ENCODE results near the gene GAP43.
"Not testable (repeated sequence)": the region's sequence is repeated elsewhere in the genome, so short reads cannot be mapped to it uniquely, and the experiment has no call there.

Gene GAP43

DNA sequence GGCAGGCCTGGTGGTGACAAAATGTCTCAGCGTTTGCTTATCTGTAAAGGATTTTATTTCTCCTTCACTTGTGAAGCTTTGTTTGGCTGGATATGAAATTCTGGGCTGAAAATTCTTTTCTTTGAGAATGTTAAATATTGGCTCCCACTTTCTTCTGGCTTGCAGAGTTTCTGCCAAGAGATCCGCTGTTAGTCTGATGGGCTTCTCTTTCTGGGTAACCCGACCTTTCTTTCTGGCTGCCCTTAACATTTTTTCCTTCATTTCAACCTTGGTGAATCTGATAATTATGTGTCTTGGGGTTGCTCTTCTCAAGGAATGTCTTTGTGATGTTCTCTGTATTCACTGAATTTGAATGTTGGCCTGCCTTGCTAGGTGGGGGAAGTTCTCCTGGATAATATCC lies 113.0 kb downstream of the GAP43 start:
- H3K9ac ChIP-seq (ENCODE audit: low read depth in 1 of 2, low read length in 2 of 2); H3K4me1 ChIP-seq (ENCODE audit: control insufficient read depth in 1 of 2, insufficient read depth in 2 of 2, low read length in 2 of 2); H3K4me3 ChIP-seq (ENCODE audit: low read depth in 1 of 2, low read length in 2 of 2); H3K27ac ChIP-seq (ENCODE audit: low read depth, low read length); H3K9me3 ChIP-seq (ENCODE audit: control insufficient read depth in 1 of 2, low read length in 2 of 2); H3K36me3 ChIP-seq (ENCODE audit: control insufficient read depth in 1 of 2, insufficient read depth in 2 of 2, low read length in 2 of 2); H3K27me3 ChIP-seq (ENCODE audit: control insufficient read depth in 1 of 2, insufficient read depth in 2 of 2, low read length in 2 of 2): not testable (repeated sequence)

DNA sequence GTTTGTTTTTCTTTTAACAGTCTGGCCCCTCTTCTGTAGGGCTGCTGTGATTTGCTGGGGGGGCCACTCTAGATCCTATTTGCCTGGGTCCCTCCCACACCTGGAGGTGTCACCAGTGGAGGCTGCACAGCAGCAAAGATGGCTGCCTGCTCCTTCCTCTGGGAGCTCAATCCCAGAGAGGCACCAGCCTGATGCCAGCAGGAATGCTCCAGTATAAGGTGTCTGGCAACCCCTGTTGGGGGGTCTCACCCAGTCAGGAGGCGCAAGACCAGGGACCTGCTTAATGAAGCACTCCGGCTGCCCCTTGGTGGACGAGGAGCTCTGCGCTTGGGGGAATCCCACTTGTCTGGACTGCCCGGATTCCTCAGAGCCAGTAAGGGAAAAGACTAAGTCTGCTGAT lies 118.3 kb downstream of the GAP43 start:
- no peaks in the 10 kb centered on the region for H3K27me3 ChIP-seq (ENCODE audit: control insufficient read depth in 1 of 2, insufficient read depth in 2 of 2, low read length in 2 of 2)

DNA sequence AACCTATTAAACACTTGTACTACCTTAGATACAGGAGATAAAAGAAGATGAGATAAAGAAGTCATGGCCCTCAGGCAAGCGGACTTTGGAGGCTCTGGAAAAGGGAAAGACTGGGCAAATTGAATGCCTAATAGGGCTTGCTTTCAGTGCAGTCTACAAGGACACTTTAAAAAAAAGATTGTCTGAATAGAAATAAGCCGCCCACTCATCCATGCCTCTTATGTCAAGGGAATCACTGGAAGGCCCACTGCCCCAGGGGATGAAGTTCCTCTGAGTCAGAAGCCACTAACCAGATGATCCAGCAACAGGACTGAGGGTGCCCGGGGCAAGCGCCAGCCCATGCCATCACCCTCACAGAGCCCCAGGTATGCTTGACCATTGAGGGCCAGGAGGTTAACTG lies 121.2 kb downstream of the GAP43 start:
- not testable (repeated sequence) for H3K4me3 ChIP-seq (ENCODE audit: low read depth in 1 of 2, low read length in 2 of 2); H3K36me3 ChIP-seq (ENCODE audit: control insufficient read depth in 1 of 2, insufficient read depth in 2 of 2, low read length in 2 of 2); H3K4me1 ChIP-seq (ENCODE audit: control insufficient read depth in 1 of 2, insufficient read depth in 2 of 2, low read length in 2 of 2); H3K9me3 ChIP-seq (ENCODE audit: control insufficient read depth in 1 of 2, low read length in 2 of 2); H3K27ac ChIP-seq (ENCODE audit: low read depth, low read length); H3K9ac ChIP-seq (ENCODE audit: low read depth in 1 of 2, low read length in 2 of 2); H3K27me3 ChIP-seq (ENCODE audit: control insufficient read depth in 1 of 2, insufficient read depth in 2 of 2, low read length in 2 of 2)

More for the DNA sequence above, 118.3 kb downstream of the GAP43 start:
- H3K9me3 ChIP-seq (ENCODE audit: control insufficient read depth in 1 of 2, low read length in 2 of 2), result no peaks in the 10 kb centered on the region
- H3K9ac ChIP-seq (ENCODE audit: low read depth in 1 of 2, low read length in 2 of 2), result no peak overlapping the region
- no peaks in the 10 kb centered on the region for H3K36me3 ChIP-seq (ENCODE audit: control insufficient read depth in 1 of 2, insufficient read depth in 2 of 2, low read length in 2 of 2)
- H3K4me1 ChIP-seq (ENCODE audit: control insufficient read depth in 1 of 2, insufficient read depth in 2 of 2, low read length in 2 of 2), result no peaks in the 10 kb centered on the region
- H3K4me3 ChIP-seq (ENCODE audit: low read depth in 1 of 2, low read length in 2 of 2), result no peak overlapping the region
- no peak overlapping the region for H3K27ac ChIP-seq (ENCODE audit: low read depth, low read length)

DNA sequence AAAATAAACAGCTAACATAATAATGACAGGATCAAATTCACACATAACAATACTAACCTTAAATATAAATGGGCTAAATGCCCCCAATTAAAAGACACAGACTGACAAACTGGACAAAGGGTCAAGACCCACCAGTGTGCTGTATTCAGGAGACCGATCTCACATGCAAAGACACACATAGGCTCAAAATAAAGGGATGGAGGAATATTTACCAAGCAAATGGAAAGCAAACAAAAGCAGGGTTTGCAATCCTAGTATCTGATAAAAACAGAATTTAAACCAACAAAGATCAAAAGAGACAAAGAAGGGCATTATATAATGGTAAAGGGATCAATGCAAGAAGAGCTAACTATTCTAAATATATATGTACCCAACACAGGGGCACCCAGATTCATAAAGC lies 129.7 kb downstream of the GAP43 start:
- not testable (repeated sequence) for H3K9ac ChIP-seq (ENCODE audit: low read depth in 1 of 2, low read length in 2 of 2); H3K4me3 ChIP-seq (ENCODE audit: low read depth in 1 of 2, low read length in 2 of 2); H3K27ac ChIP-seq (ENCODE audit: low read depth, low read length); H3K36me3 ChIP-seq (ENCODE audit: control insufficient read depth in 1 of 2, insufficient read depth in 2 of 2, low read length in 2 of 2); H3K4me1 ChIP-seq (ENCODE audit: control insufficient read depth in 1 of 2, insufficient read depth in 2 of 2, low read length in 2 of 2); H3K27me3 ChIP-seq (ENCODE audit: control insufficient read depth in 1 of 2, insufficient read depth in 2 of 2, low read length in 2 of 2); H3K9me3 ChIP-seq (ENCODE audit: control insufficient read depth in 1 of 2, low read length in 2 of 2)

DNA sequence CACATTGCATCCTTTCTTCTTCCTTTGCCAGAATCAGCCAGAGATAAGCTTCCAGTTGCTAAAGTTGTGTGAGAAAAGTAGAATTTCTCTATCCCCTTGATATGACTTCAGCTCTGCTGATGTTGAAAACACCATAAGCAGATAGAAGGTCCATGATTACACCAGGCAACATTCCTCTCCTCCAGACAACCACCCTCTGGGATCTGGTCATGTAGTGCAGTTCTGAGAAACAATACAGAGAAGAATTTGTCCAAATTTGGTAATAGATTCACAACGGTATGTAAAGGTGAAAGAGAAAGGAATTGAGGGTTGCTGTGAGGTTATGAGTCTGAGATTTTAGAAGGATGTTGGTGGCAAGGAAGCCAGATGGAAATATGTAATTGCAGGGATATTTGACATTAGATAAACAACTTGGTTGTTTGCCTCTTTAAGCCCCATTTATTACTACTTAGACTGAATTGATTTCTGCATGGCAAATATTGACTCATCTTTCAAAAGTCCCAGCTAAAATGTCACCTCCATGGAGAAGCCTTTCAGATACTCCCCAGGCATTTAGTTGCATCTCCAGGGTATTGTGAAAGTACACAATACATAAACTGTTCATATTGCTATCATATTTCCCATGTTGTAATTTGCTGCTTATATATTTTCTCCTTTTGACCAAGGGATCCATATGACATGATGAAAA lies 134.9 kb downstream of the GAP43 start:
- Histone ChIP-seq H3K27me3 (ENCODE audit: control insufficient read depth in 1 of 2, insufficient read depth in 2 of 2, low read length in 2 of 2) (no peaks in the 10 kb centered on the region), H3K27ac (ENCODE audit: low read depth, low read length) (no peak overlapping the region), H3K4me3 (ENCODE audit: low read depth in 1 of 2, low read length in 2 of 2) (no peak overlapping the region)

DNA sequence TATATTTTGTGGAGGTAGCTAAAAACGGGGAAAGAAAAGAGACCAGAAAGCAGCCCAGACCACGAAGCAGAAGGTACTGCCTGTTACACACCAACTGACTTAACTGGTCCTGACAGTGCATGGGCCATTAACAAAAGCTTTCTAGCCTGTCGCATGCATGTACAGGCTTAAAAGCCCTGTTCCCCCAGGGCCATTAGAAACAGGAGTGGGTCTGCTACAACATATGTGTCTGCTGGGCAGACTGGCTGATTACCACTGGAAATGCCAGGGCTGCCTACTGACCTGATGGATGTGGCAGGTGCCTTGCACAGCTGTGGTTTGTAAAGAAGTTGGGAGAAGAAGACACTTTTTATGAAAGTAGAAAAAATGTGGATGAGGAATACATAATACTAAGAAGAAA lies 137.4 kb downstream of the GAP43 start:
- H3K9me3 ChIP-seq (ENCODE audit: control insufficient read depth in 1 of 2, low read length in 2 of 2), result no peaks in the 10 kb centered on the region

More for the DNA sequence above, 134.9 kb downstream of the GAP43 start:
- Histone ChIP-seq H3K9ac (ENCODE audit: low read depth in 1 of 2, low read length in 2 of 2) (no peak overlapping the region), H3K4me1 (ENCODE audit: control insufficient read depth in 1 of 2, insufficient read depth in 2 of 2, low read length in 2 of 2) (no peaks in the 10 kb centered on the region), H3K9me3 (ENCODE audit: control insufficient read depth in 1 of 2, low read length in 2 of 2) (no peaks in the 10 kb centered on the region), H3K36me3 (ENCODE audit: control insufficient read depth in 1 of 2, insufficient read depth in 2 of 2, low read length in 2 of 2) (no peaks in the 10 kb centered on the region)

DNA sequence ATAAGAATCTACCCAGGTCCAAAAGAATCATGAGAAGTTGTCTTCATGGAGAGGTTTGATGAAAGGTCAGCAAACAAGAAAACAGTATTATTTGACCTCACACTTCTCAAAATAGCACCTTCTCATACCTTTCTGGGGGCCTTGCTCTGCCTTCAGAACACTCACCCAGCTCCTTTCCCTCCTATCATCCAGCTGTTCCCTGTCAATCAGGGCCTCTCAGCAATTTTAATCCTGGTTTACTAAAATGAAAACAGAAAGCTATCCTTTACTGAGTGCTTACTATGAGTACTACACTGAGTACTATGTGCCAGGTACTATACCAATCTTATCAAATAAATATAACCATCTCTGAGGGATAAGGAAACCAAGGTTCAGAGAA lies 138.6 kb downstream of the GAP43 start:
- Histone ChIP-seq H3K9ac (ENCODE audit: low read depth in 1 of 2, low read length in 2 of 2) (no peak overlapping the region), H3K36me3 (ENCODE audit: control insufficient read depth in 1 of 2, insufficient read depth in 2 of 2, low read length in 2 of 2) (no peaks in the 10 kb centered on the region), H3K27me3 (ENCODE audit: control insufficient read depth in 1 of 2, insufficient read depth in 2 of 2, low read length in 2 of 2) (no peaks in the 10 kb centered on the region), H3K9me3 (ENCODE audit: control insufficient read depth in 1 of 2, low read length in 2 of 2) (no peaks in the 10 kb centered on the region), H3K4me3 (ENCODE audit: low read depth in 1 of 2, low read length in 2 of 2) (no peak overlapping the region), H3K27ac (ENCODE audit: low read depth, low read length) (no peak overlapping the region), H3K4me1 (ENCODE audit: control insufficient read depth in 1 of 2, insufficient read depth in 2 of 2, low read length in 2 of 2) (no peaks in the 10 kb centered on the region)

More for the DNA sequence above, 137.4 kb downstream of the GAP43 start:
- no peak overlapping the region for H3K9ac ChIP-seq (ENCODE audit: low read depth in 1 of 2, low read length in 2 of 2)
- H3K4me3 ChIP-seq (ENCODE audit: low read depth in 1 of 2, low read length in 2 of 2), result no peak overlapping the region
- H3K4me1 ChIP-seq (ENCODE audit: control insufficient read depth in 1 of 2, insufficient read depth in 2 of 2, low read length in 2 of 2), result no peaks in the 10 kb centered on the region
- no peak overlapping the region for H3K27ac ChIP-seq (ENCODE audit: low read depth, low read length)
- no peaks in the 10 kb centered on the region for H3K36me3 ChIP-seq (ENCODE audit: control insufficient read depth in 1 of 2, insufficient read depth in 2 of 2, low read length in 2 of 2)
- H3K27me3 ChIP-seq (ENCODE audit: control insufficient read depth in 1 of 2, insufficient read depth in 2 of 2, low read length in 2 of 2), result no peaks in the 10 kb centered on the region

DNA sequence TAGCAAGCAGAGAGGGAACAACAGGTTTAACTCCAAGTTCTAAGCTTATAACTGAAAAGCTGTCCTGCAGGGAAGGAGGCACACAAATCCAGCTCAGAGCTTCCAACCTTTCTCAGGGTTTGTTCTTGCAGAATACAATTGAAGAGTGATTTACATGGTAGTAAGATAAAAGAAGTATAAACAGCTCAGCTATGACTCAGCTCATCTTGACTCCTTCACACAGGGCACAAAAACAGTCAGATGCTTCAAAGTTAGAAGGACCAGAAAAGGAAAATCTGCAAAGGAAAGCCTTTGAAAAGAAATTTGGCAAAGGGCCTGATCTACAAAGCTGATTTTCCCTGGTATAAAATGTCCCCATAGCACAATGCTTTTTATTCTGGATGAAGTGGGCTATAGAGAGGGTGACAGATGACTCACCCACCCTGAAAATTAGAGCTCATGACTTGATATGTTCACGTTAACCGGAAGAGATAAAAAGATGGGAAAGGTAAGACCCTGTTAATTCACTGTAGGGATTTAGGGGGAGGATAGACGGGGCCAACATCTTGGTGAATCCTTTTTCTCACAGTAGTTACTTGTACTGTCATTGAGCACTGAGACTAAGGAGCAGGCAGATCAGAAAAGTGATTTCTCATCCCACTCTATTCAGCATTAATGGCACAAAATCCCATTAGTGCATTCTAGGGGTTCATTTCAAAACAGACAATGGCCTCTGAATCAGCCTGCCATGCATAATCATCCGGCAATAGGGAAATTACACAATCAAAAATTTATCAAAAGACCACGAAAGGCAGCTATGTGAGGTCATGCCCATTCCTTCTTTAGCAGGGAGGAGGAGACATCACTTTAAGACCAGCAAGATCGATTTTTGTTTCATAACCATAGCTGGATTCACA lies 143.5 kb downstream of the GAP43 start:
- no peaks in the 10 kb centered on the region for H3K27me3 ChIP-seq (ENCODE audit: control insufficient read depth in 1 of 2, insufficient read depth in 2 of 2, low read length in 2 of 2)
- no peak overlapping the region for H3K9ac ChIP-seq (ENCODE audit: low read depth in 1 of 2, low read length in 2 of 2)
- H3K36me3 ChIP-seq (ENCODE audit: control insufficient read depth in 1 of 2, insufficient read depth in 2 of 2, low read length in 2 of 2), result no peaks in the 10 kb centered on the region
- H3K4me3 ChIP-seq (ENCODE audit: low read depth in 1 of 2, low read length in 2 of 2), result no peak overlapping the region
- no peaks in the 10 kb centered on the region for H3K9me3 ChIP-seq (ENCODE audit: control insufficient read depth in 1 of 2, low read length in 2 of 2)
- H3K27ac ChIP-seq (ENCODE audit: low read depth, low read length), result no peak overlapping the region
- no peaks in the 10 kb centered on the region for H3K4me1 ChIP-seq (ENCODE audit: control insufficient read depth in 1 of 2, insufficient read depth in 2 of 2, low read length in 2 of 2)

DNA sequence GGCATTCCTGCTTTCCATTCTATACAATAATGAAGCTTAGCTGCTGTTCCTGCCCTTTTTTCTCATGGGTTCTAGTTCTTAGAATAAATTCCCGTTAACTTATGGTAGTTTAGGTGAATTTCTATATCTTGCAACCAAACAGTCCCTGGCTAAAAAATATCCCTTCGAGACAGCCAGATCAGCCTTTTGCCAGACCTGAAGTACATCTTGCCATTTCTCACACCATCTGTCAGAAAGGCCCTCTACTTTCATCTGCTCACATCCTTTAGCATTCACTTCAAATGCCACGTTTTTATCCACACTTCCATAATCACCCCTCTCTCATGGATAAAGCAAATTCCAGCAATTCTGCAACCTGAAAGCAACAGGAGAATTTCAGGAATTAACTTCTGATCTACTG lies 145.4 kb downstream of the GAP43 start:
- no peaks in the 10 kb centered on the region for H3K9me3 ChIP-seq (ENCODE audit: control insufficient read depth in 1 of 2, low read length in 2 of 2)
- no peak overlapping the region for H3K9ac ChIP-seq (ENCODE audit: low read depth in 1 of 2, low read length in 2 of 2)
- no peaks in the 10 kb centered on the region for H3K36me3 ChIP-seq (ENCODE audit: control insufficient read depth in 1 of 2, insufficient read depth in 2 of 2, low read length in 2 of 2)
- H3K4me1 ChIP-seq (ENCODE audit: control insufficient read depth in 1 of 2, insufficient read depth in 2 of 2, low read length in 2 of 2), result no peaks in the 10 kb centered on the region
- H3K27me3 ChIP-seq (ENCODE audit: control insufficient read depth in 1 of 2, insufficient read depth in 2 of 2, low read length in 2 of 2), result no peaks in the 10 kb centered on the region
- H3K27ac ChIP-seq (ENCODE audit: low read depth, low read length), result no peak overlapping the region
- no peak overlapping the region for H3K4me3 ChIP-seq (ENCODE audit: low read depth in 1 of 2, low read length in 2 of 2)

Measured in duodenal mucosa (tissue), 2 donors.